Myocyte (in vitro differentiated cells): Measurements from ENCODE around the gene DNASE1L1. TPM values are rescaled to one million over a fixed set of nuclear protein-coding genes. Genes with fewer than 3 reads are reported as not detected.

Source experiments
- DNase-seq: peaks from one replicate; pipeline ENCODE4 v3.0.0-alpha.2; 2012; ENCODE audit warnings: low read depth
- total RNA-seq: library from RNA; depleted of rRNA; stranded (reverse); fragments of >200 nt; gene quantifications from 2 replicates; pipeline ENCODE4 v1.2.3, GENCODE V29; 2014

DNASE1L1 gene
- total RNA-seq, 1 donor from 2014 or later: 235 TPM

- peak; percentile 92 for DNase-seq
These were observed 39.4 kb downstream of the DNASE1L1 start for GRCh38 chrX:154369449-154370299.

GRCh38 chrX:154368630-154369448 lies 40.2 kb downstream of the DNASE1L1 start:
- DNase-seq: peak; percentile 94

- peak; percentile 24 for DNase-seq
These were observed 41.4 kb downstream of the DNASE1L1 start for GRCh38 chrX:154367474-154368308.

GRCh38 chrX:154366666-154367055 lies 42.4 kb downstream of the DNASE1L1 start:
- peak; percentile 94 for DNase-seq

- peak; percentile 34 for DNase-seq
These were observed 42.9 kb downstream of the DNASE1L1 start for GRCh38 chrX:154365997-154366665.

GRCh38 chrX:154365052-154365600 lies 43.9 kb downstream of the DNASE1L1 start:
- DNase-seq: peak; percentile 60

GRCh38 chrX:154363706-154364439 lies 45.2 kb downstream of the DNASE1L1 start:
- DNase-seq: no peak

GRCh38 chrX:154362085-154362742 lies 46.8 kb downstream of the DNASE1L1 start:
- no peak for DNase-seq

GRCh38 chrX:154360155-154360713 lies 48.8 kb downstream of the DNASE1L1 start:
- no peak for DNase-seq

GRCh38 chrX:154359362-154360154 lies 49.5 kb downstream of the DNASE1L1 start:
- DNase-seq: no peak

GRCh38 chrX:154358829-154359228 lies 50.2 kb downstream of the DNASE1L1 start:
- no peak for DNase-seq

- no peak for DNase-seq
These were observed 51.0 kb downstream of the DNASE1L1 start for GRCh38 chrX:154358011-154358410.

GRCh38 chrX:154357205-154357604 lies 51.8 kb downstream of the DNASE1L1 start:
- DNase-seq: no peak

- no peak for DNase-seq
These were observed 52.5 kb downstream of the DNASE1L1 start for GRCh38 chrX:154356596-154356995.

GRCh38 chrX:154355776-154356140 lies 53.3 kb downstream of the DNASE1L1 start:
- DNase-seq: no peak

GRCh38 chrX:154355094-154355775 lies 53.8 kb downstream of the DNASE1L1 start:
- DNase-seq: no peak

GRCh38 chrX:154354516-154354915 lies 54.5 kb downstream of the DNASE1L1 start:
- DNase-seq: no peak
